Eye (tissue), 1 donor: ENCODE measurements around the gene CLDN6.
A peak's percentile ranks its signal among the peaks of the same experiment; 100 is the strongest.
"Not testable (repeated sequence)": the region's sequence is repeated elsewhere in the genome, so short reads cannot be mapped to it uniquely, and the experiment has no call there.

ENCODE experiments used
- DNase-seq: peaks from one replicate; pipeline ENCODE4 v3.0.0-alpha.2; 2015

The CLDN6 gene

GRCh38 chr16:3017794-3018506 lies at the start of gene CLDN6:
Gene CLDN6 (minus strand): TSS chr16:3018183. CDS start chr16:3016021, 2,162 bp downstream.
- DNase-seq, result peak; percentile 72

DNA sequence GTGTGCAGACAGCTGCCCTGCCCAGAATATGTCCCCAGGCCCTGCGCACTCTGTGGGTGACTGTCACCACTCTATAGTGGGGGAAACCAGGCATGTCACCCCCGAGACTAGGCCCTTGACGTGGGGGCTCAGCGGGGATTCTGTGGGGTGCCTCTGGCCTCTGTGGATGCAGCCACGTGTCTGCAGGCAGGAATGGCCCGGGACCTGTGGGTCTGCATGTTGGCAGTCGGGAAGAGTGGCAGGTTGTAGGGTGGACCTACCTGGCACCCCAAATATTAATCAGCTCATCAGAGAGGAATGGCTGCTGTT lies 48.4 kb upstream of the CLDN6 start:
- no peak for DNase-seq

GRCh38 chr16:3065742-3066439 lies 47.9 kb upstream of the CLDN6 start:
- DNase-seq, result no peak

DNA sequence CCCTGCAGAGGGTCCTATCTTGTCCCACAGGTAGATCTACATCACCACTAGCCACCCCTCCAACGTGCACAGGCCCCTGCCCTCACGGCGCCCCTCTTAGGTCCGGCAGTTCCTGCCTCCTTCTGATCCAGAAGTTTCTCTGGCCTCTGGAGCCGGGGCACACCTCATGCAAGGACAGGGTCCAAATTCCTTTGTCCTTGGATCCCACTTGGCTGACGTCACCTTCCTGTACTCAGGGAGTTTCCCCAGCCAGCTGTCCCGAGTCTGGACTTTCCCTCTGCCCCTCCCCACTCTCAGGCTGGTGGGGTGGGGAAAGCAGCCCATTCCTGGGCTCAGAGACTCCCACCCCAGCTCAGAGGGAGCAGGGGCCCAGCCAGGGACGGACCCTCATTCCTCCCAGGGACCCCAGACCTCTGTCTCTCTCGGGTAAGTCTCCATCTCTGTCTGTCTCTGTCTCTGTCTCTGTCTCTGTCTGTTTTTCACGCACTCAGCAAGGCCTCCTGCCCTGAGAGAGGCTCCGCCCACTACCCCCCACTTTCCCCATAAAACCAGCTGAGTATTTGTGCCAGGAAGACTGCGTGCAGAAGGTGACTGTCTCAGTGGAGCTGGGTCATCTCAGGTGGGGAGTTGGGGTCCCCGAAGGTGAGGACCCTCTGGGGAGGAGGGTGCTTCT lies 47.2 kb upstream of the CLDN6 start, which contains the start of gene IL32:
Gene IL32, plus strand, starts transcription at position 572 of the 673 bp plus-strand sequence. CDS start 172 bp downstream, outside the sequence.
- no peak for DNase-seq

DNA sequence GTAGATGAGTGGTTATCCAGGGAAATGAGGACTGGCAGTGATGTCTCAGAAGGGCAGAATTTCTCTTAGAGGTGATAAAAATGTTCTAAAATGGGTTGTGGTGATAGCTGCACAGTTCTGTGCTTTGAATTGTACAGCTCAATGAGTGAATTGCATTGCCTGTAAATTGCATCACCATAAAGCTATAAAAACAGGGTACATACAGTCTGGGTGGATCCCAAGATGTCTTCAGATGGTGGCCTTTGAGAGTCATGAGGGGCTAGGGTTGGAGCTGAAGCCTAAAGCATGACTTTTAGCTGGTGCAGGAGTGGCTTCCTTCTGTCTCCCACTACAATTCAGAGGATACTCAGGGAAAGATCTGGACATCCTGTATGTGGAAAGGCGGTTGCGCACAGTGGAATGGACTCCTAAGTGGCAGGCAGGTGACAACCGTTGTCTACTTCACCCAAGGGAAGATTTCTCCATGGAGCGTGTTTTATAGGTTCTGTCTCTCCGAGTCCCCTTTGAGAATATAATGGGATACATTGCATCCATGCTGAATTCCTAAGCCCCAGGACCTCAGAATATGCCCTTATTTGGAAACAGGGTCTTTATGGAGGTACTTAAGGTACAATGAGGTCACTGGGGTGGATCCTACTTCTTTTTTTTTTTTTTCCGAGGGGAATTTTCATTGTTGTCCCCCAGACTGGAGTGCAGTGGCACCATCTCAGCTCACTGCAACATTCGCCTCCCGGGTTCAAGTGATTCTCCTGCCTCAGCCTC lies 45.8 kb upstream of the CLDN6 start:
- DNase-seq, result no peak

GRCh38 chr16:3062553-3062952 lies 44.6 kb upstream of the CLDN6 start:
- no peak for DNase-seq

DNA sequence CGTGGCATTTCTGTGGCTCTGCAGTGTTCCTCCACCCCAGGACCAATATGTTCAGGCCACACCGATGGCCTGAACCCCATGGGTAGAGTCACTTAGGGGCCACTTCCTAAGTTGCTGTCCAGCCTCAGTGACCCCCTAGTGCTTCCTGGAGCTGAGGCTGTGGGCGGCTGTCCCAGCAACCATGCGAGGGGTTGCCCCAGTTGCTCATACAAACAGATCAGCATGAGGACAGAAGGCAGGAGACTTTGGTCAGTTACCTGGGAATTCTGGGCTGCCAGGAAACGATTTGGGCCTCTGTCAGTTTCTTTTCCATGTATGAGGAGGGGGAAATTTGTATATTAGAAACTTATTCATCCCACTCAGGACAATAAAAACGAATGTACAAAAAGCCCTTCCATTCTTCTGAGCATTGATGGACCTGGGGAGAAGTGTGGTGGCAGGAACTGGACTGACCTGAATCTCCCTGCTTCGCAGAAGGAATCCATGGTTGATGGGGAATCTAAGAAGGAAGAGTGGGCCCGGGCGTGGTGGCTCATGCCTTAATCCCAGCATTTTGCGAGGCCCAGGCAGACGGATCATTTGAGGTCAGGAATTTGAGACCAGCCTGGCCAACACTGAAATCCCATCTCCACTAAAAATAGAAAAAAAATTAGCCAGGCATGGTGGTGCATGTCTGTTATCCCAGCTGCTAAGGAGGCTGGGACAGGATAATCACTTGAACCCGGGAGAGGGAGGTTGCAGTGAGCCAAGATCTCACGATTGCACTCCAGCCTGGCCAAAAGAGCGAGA lies 42.5 kb upstream of the CLDN6 start:
- DNase-seq, result no peak

- DNase-seq, result no peak
Observed at GRCh38 chr16:3059723-3060242, 41.8 kb upstream of the CLDN6 start.

- peak; percentile 94 for DNase-seq
Observed at GRCh38 chr16:3059041-3059722, 41.2 kb upstream of the CLDN6 start.

DNA sequence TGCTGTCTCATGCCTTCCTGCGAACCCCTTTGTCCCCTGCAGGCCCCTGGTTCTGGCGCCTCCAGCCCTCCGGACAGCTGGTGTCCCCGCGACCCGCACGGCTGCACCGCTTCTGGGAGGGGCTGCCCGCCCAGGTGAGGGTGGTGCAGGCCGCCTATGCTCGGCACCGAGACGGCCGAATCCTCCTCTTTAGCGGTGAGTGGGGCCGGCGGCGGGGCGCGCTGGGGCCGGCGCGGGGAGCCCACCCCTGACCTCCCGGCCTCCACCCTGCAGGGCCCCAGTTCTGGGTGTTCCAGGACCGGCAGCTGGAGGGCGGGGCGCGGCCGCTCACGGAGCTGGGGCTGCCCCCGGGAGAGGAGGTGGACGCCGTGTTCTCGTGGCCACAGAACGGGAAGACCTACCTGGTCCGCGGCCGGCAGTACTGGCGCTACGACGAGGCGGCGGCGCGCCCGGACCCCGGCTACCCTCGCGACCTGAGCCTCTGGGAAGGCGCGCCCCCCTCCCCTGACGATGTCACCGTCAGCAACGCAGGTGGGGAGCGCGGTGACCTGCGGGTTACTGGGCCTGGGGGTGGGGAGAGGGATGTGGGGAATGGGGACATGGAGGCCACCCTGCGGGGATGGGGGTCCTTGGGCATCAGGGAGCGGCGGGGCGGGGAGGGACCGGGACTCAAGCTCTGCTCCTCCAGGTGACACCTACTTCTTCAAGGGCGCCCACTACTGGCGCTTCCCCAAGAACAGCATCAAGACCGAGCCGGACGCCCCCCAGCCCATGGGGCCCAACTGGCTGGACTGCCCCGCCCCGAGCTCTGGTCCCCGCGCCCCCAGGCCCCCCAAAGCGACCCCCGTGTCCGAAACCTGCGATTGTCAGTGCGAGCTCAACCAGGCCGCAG lies 40.4 kb upstream of the CLDN6 start:
- DNase-seq, result peak; percentile 58

GRCh38 chr16:3057181-3058138 lies 39.5 kb upstream of the CLDN6 start:
- DNase-seq, result no peak

- DNase-seq, result no peak
Observed at GRCh38 chr16:3056336-3057180, 38.6 kb upstream of the CLDN6 start.

- DNase-seq, result not testable (repeated sequence)
Observed at GRCh38 chr16:3055734-3056115, 37.7 kb upstream of the CLDN6 start.

- no peak for DNase-seq
Observed at GRCh38 chr16:3054965-3055733, 37.2 kb upstream of the CLDN6 start.

GRCh38 chr16:3053330-3053710 lies 35.3 kb upstream of the CLDN6 start:
- DNase-seq, result not testable (repeated sequence)

DNA sequence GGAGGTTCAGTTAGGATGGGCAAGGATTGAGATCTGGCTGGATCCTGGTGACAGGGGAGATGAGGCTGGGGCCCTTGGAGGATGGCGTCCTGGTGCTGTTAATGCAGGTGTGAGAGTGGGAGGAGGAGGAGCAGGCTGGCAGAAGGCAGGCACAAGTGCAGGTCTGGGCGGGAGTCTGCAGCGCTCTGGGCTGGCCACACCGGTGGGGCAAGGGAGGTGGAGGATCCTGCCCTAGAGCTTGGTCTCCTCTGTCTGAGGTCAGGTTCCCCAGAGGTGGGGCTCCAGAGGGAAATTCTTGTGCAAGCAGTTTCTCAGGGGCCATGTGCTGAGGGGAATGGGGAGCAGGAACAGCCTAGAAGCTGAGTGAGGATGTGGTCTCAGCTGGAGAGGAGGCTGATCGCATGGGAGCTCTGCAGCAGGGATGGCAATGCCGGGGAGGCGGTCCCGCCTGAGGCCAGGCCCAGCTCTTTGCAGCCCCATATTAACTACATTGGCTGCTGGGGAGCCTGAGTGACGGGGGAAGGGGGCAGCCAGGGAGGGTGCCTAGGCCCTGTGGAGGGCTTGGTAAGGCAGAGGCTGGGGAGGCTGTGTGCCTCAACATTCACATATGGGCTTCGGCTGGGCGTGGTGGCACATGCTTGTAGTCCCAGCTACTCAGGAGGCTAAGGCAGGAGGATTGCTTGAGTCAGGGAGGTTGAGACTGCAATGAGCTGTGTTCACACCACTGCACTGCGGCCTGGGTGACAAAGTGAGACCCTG lies 34.8 kb upstream of the CLDN6 start:
- DNase-seq, result not testable (repeated sequence)

- DNase-seq, result no peak
Observed at GRCh38 chr16:3051494-3051893, 33.5 kb upstream of the CLDN6 start.
